ENCODE data around the gene TP53RK. TPM values are rescaled to one million over a fixed set of nuclear protein-coding genes. Genes with fewer than 3 reads are reported as not detected.

TP53RK gene
- total and polyA plus RNA-seq, 2 of the 13 experiments (the other 11 are each of a cell fraction or from before 2014, with no cell fraction given), result 12.9 to 25.5 TPM

GRCh38 chr20:46670585-46671584 lies 18.4 kb downstream of the TP53RK start (continued):
- TF ChIP-seq ZXDC (CRISPR knock-in tag; IDR thresholded peaks at IDR 0.05) (0 out of 2 replicates have a peak, but pooled peaks have one; percentile 48), FOXA1 (IDR thresholded peaks at IDR 0.05) (peak; percentile 71), FOXA1 (CRISPR knock-in tag; IDR thresholded peaks at IDR 0.05) (peak; percentile 94), GABPA (IDR thresholded peaks at IDR 0.05; ENCODE audit: low read depth, low read length) (no peak), GABPA (CRISPR knock-in tag; IDR thresholded peaks at IDR 0.05; ENCODE audit: low read depth) (peak; percentile 60), ZNF7 (CRISPR knock-in tag; IDR thresholded peaks at IDR 0.05) (no peak), SIX4 (CRISPR knock-in tag; IDR thresholded peaks at IDR 0.05) (peak; percentile 94), SRSF4 (IDR thresholded peaks at IDR 0.05; ENCODE audit: low read depth, low read length, poor library complexity, severe bottlenecking) (no peak), NFE2L1 (CRISPR knock-in tag; IDR thresholded peaks at IDR 0.05; ENCODE audit: borderline replicate concordance) (no peak), ZNF280D (CRISPR knock-in tag; IDR thresholded peaks at IDR 0.05) (peak; percentile 100), EP300 (IDR thresholded peaks at IDR 0.05; ENCODE audit: low read depth in 2 of 2, low read length in 2 of 2) (peak; percentile 66 to 99), EP300 (CRISPR knock-in tag; IDR thresholded peaks at IDR 0.05; ENCODE audit: borderline replicate concordance) (peak; percentile 94), ZNF326 (CRISPR knock-in tag; IDR thresholded peaks at IDR 0.05; ENCODE audit: borderline replicate concordance) (no peak), THAP9 (CRISPR knock-in tag; IDR thresholded peaks at IDR 0.05; ENCODE audit: borderline replicate concordance) (no peak), MXI1 (IDR thresholded peaks at IDR 0.05; ENCODE audit: borderline replicate concordance, low read depth, low read length) (peak; percentile 60; the same call in 1 of the 3 replicates), SALL1 (CRISPR knock-in tag; IDR thresholded peaks at IDR 0.05) (peak; percentile 99), RBAK (CRISPR knock-in tag; IDR thresholded peaks at IDR 0.05) (peak; percentile 39; the same call in 1 of the 2 replicates), SRF (IDR thresholded peaks at IDR 0.05; ENCODE audit: low read depth, low read length) (peak; percentile 61), BRD4 (CRISPR knock-in tag; IDR thresholded peaks at IDR 0.05) (peak; percentile 99), ZFP1 (CRISPR knock-in tag; IDR thresholded peaks at IDR 0.05) (peak; percentile 85; the same call in 1 of the 2 replicates), ZNF121 (CRISPR knock-in tag; IDR thresholded peaks at IDR 0.05) (no peak), PHF5A (CRISPR knock-in tag; IDR thresholded peaks at IDR 0.05; ENCODE audit: low read depth, unreplicated experiment) (peak; percentile 93)

Measured in HepG2 (cell line).